ENCODE measurements around the gene EHMT1.

The EHMT1 gene

DNA sequence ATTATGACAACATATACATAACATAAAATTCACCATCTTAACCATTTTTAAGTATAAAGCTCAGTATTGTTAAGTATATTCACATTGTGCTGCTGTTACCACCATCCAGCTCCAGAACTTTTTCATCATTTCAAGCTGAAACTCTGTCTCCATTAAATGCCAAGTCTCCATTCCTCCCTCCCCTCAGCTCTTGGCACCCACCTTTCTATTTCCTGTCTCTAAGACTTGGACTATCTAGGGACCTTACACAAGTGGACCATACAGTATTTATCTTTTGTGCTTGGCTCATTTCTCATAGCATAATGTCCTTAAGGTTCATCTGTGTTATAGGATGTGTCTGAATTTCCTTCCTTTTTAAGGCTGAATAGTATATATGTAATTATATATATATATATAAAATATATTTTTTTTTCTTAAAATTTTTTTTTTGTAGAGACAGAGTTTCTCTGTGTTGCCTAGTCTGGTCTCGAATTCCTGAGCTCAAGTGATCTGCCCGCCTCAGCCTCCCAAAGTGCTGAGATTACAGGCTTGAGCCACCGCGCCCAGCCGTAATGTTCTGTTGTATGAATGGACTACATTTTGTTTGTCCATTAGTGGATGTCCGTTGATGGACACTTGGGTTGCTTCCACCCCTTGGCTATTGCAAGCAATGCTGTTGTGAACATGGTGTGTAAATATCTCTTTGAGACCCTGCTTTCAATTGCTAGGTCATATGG is 72.3 kb downstream of the EHMT1 start:
- Histone ChIP-seq H3K9me3 (ENCODE audit: control insufficient read depth, low read length) (no peaks in the 10 kb centered on the region), H3K4me1 (ENCODE audit: control insufficient read depth, insufficient read depth, low read length, poor library complexity, severe bottlenecking) (peaks cover 4% of the 10 kb centered on the region), H3K27ac (ENCODE audit: insufficient read depth, low read length, poor library complexity, severe bottlenecking) (no peak overlapping the region), H3K27me3 (replicated peaks; ENCODE audit: control insufficient read depth, insufficient read depth, low read length, poor library complexity, severe bottlenecking) (no peaks in the 10 kb centered on the region), H3K4me3 (ENCODE audit: insufficient read depth, low read depth, low read length, poor library complexity, severe bottlenecking) (no peak overlapping the region), H3K36me3 (ENCODE audit: control insufficient read depth, insufficient read depth, low read length) (no peaks in the 10 kb centered on the region)
- no peak for DNase-seq

DNA sequence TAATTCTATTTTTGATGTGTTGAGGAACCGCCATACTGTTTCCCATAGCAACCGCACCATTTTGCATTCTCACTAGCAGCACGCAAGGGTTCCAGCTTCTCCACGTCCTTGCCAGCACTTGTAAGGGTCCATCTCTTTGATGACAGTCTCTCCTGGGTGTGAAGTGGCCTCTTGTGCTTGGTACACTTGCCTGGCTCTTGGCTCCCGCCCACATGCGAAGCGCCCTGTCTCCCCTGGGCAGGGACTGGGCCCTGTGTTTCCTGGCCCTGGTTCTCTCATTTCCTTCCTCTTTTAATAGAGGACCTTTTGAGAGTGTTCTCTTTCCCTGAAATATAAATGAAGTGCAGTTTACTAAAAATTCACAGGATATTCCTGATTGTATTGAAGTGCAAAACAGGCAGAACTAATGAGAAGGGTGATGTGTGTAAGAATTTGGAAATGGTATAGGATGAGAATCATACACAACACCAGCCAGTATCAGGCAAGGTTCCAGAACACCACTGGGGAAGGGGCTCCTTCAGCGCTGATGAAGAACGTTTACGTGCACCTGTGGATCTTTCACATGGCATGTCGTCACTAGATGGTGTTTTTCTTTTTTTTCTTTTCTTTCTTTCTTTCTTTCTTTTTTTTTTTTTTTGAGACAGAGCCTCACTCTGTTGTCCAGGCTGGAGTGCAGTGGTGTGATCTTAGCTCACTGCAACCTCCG is 73.0 kb downstream of the EHMT1 start:
- H3K27me3 ChIP-seq (replicated peaks; ENCODE audit: control insufficient read depth, insufficient read depth, low read length, poor library complexity, severe bottlenecking), result no peaks in the 10 kb centered on the region
- no peaks in the 10 kb centered on the region for H3K9me3 ChIP-seq (ENCODE audit: control insufficient read depth, low read length)
- DNase-seq, result no peak
- H3K36me3 ChIP-seq (ENCODE audit: control insufficient read depth, insufficient read depth, low read length), result no peaks in the 10 kb centered on the region
- no peak overlapping the region for H3K4me3 ChIP-seq (ENCODE audit: insufficient read depth, low read depth, low read length, poor library complexity, severe bottlenecking)
- H3K27ac ChIP-seq (ENCODE audit: insufficient read depth, low read length, poor library complexity, severe bottlenecking), result no peak overlapping the region
- H3K4me1 ChIP-seq (ENCODE audit: control insufficient read depth, insufficient read depth, low read length, poor library complexity, severe bottlenecking), result peaks cover 4% of the 10 kb centered on the region

DNA sequence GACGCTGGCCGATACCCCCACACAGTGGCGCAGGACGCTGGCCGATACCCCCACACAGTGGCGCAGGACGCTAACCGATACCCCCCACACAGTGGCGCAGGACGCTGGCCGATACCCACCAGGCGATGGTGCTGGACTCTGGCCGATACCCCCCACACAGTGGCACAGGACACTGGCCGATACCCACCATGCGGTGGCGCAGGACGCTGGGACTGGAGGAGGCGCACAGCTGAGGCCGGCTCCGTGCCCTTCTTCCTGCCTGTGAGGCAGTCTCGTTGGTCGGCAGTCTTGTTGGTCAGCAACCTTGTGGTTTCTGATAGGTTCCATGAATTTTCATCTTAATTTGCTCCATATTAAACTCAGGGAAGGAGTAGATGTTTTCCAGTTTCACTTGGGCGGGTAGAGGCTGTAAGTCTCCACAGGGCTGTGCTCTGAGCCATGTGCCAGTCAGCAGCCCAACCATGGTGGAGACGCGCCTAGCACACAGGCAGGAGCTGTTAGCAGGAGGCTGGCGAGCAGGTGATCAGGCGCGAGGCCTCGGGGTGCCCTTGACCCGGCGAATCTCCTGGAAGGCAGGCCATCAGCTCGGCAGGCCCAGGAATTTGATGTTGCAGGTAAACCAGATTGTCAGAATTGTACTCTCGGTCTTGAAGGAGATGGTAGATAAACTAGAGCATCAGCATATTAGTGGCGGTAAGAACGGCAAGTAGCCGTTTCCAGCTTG is 75.6 kb downstream of the EHMT1 start:
- Histone ChIP-seq H3K27ac (ENCODE audit: insufficient read depth, low read length, poor library complexity, severe bottlenecking) (no peak overlapping the region), H3K4me3 (ENCODE audit: insufficient read depth, low read depth, low read length, poor library complexity, severe bottlenecking) (no peak overlapping the region), H3K4me1 (ENCODE audit: control insufficient read depth, insufficient read depth, low read length, poor library complexity, severe bottlenecking) (peaks cover 4% of the 10 kb centered on the region), H3K36me3 (ENCODE audit: control insufficient read depth, insufficient read depth, low read length) (no peaks in the 10 kb centered on the region), H3K9me3 (ENCODE audit: control insufficient read depth, low read length) (no peaks in the 10 kb centered on the region), H3K27me3 (replicated peaks; ENCODE audit: control insufficient read depth, insufficient read depth, low read length, poor library complexity, severe bottlenecking) (no peaks in the 10 kb centered on the region)
- no peak for DNase-seq

DNA sequence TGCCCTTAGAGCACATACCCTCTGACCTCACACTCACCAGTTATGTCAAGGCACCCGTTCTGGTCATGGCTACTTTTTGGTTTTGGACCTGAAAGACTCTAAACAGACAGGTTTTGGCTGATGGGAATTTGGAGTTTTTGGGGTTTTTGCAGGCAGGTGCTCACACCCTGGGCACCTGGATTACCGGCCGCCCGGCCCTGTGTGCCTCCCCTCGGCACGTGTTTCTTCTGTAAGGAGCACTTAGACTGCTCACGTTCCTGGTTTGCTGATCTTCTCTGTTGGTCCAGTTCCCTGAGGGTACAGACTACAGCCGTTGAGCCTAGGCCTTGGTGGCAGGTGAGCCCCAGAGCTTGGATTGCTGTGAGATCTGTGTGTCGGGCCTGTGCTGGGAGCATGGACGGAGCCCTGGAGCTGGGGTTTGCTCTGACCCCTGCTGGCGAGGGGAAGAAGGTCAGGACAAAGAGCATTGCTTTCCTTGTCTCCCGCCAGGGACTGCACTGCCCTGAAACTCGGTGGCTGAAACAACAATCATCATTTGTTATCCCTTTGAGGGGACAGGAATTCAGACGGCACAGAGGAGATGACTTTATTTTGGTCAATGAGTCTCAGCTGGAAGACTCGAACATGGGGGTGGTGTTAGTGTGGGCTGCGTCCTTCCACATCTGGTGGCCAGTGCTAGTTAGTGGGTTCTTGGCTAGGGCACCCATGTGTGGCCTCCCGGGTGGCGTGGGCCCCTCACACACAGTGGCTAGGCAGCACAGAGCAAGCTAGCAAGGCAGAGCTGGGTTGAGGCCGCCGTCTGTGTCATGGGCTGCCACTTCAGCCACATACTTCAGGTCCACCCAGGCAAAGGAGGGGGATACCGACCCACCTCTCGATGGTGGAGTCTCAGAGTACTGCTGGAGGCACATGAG is 76.4 kb downstream of the EHMT1 start:
- DNase-seq, result no peak
- Histone ChIP-seq H3K27ac (ENCODE audit: insufficient read depth, low read length, poor library complexity, severe bottlenecking) (no peak overlapping the region), H3K36me3 (ENCODE audit: control insufficient read depth, insufficient read depth, low read length) (no peaks in the 10 kb centered on the region), H3K4me1 (ENCODE audit: control insufficient read depth, insufficient read depth, low read length, poor library complexity, severe bottlenecking) (peaks cover 4% of the 10 kb centered on the region), H3K4me3 (ENCODE audit: insufficient read depth, low read depth, low read length, poor library complexity, severe bottlenecking) (no peak overlapping the region), H3K9me3 (ENCODE audit: control insufficient read depth, low read length) (no peaks in the 10 kb centered on the region), H3K27me3 (replicated peaks; ENCODE audit: control insufficient read depth, insufficient read depth, low read length, poor library complexity, severe bottlenecking) (no peaks in the 10 kb centered on the region)

DNA sequence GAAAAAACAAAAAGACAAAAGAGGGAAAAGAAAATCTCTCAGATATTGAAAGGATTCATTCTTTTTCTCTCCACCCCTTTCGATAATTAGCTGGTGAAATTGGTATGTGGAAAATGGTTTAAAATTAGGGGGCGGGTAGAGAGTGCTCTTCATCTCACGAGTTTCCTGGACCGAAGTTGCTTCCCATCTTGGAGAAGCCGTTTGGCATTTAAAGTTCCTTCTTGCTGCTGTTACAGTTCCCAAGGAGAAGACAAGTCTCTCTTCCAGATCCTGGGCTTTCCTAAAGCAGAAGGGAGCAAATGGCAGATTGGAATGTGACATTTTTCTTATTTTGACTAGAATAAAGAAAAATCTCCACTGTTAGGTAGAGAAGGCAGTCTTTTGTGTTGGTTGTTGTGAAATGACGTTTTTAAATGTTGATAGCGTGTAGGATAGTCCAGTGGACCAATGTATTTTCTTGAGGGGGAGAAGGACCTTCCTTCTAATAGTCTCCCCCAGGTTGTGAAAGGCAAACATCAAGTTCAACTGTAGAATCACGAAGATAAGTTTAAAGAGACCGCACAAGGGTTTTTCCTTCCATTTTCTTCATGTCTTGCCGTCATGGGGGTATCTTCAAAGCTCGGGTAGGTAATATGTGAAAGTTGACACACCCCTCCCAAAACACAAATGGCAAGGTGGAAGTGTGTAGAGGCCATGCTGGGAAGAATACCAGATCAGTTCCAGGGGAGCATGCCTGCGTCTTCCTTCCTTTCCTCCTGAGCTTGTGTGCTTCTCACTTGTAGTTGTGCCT is 77.5 kb downstream of the EHMT1 start:
- no peak for DNase-seq
- no peaks in the 10 kb centered on the region for H3K9me3 ChIP-seq (ENCODE audit: control insufficient read depth, low read length)
- peaks cover 4% of the 10 kb centered on the region for H3K4me1 ChIP-seq (ENCODE audit: control insufficient read depth, insufficient read depth, low read length, poor library complexity, severe bottlenecking)
- no peaks in the 10 kb centered on the region for H3K36me3 ChIP-seq (ENCODE audit: control insufficient read depth, insufficient read depth, low read length)
- H3K27ac ChIP-seq (ENCODE audit: insufficient read depth, low read length, poor library complexity, severe bottlenecking), result no peak overlapping the region
- no peak overlapping the region for H3K4me3 ChIP-seq (ENCODE audit: insufficient read depth, low read depth, low read length, poor library complexity, severe bottlenecking)
- no peaks in the 10 kb centered on the region for H3K27me3 ChIP-seq (replicated peaks; ENCODE audit: control insufficient read depth, insufficient read depth, low read length, poor library complexity, severe bottlenecking)

DNA sequence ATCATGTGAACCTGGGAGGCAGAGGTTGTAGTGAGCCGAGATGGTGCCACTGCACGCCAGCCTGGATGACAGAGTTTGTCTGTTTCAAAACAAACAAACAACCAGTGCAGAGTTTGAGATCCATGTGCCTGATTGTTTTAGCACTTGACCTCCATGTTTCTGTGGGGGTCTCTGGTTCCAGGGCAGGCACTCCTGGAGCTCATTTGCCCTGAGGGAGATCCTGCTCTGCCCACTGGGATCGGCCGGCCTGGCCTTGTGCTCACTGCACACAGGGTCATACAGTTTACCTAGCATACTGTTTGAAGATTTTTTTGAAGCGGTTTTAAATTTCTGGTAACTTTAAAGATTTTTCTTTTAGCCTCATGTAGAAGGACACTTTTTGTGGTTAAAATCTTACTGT is 78.4 kb downstream of the EHMT1 start:
- Histone ChIP-seq H3K4me3 (ENCODE audit: insufficient read depth, low read depth, low read length, poor library complexity, severe bottlenecking) (no peak overlapping the region), H3K4me1 (ENCODE audit: control insufficient read depth, insufficient read depth, low read length, poor library complexity, severe bottlenecking) (peaks cover 4% of the 10 kb centered on the region), H3K9me3 (ENCODE audit: control insufficient read depth, low read length) (no peaks in the 10 kb centered on the region), H3K36me3 (ENCODE audit: control insufficient read depth, insufficient read depth, low read length) (no peaks in the 10 kb centered on the region), H3K27me3 (replicated peaks; ENCODE audit: control insufficient read depth, insufficient read depth, low read length, poor library complexity, severe bottlenecking) (no peaks in the 10 kb centered on the region), H3K27ac (ENCODE audit: insufficient read depth, low read length, poor library complexity, severe bottlenecking) (no peak overlapping the region)
- no peak for DNase-seq

DNA sequence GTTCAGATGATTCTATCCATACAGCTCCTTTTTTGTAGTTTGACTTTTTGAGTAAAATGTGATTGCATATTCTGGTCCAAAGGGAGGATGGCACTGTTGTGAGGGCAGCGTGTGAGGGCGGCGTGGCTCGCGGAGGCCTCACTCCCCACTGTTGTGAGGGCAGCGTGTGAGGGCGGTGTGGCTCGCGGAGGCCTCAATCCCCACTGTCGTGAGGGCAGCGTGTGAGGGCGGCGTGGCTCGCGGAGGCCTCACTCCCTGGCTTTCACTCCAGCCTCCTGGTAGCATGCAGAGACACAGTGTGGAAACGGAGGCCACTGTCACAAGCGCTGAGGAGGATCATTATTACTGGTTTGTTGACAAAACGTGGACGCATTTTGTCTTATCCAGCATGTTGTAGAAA is 79.0 kb downstream of the EHMT1 start:
- peaks cover 4% of the 10 kb centered on the region for H3K4me1 ChIP-seq (ENCODE audit: control insufficient read depth, insufficient read depth, low read length, poor library complexity, severe bottlenecking)

DNA sequence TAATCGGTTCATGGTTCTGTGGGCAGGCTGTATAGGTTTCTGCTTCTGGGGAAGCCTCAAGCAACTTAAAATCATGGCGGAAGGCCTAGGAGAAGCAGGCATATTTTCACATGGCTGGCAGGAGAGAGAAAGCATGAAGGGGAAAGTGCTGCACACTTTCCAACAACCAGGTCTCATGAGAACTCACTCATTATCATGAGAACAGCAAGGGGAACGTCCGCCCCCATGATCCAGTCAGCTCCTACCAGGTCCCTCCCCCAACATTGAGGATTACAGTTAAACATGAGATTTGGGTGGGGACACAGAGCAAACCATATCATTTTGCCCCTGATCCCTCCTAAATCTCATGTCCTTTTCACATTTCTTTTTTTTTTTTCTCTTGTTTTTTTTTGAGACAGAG is 82.1 kb downstream of the EHMT1 start:
- no peak overlapping the region for H3K4me3 ChIP-seq (ENCODE audit: insufficient read depth, low read depth, low read length, poor library complexity, severe bottlenecking)
- no peak for DNase-seq
- no peak overlapping the region for H3K27ac ChIP-seq (ENCODE audit: insufficient read depth, low read length, poor library complexity, severe bottlenecking)

More for the DNA sequence above, 79.0 kb downstream of the EHMT1 start:
- H3K36me3 ChIP-seq (ENCODE audit: control insufficient read depth, insufficient read depth, low read length), result peaks cover 6% of the 10 kb centered on the region
- no peaks in the 10 kb centered on the region for H3K27me3 ChIP-seq (replicated peaks; ENCODE audit: control insufficient read depth, insufficient read depth, low read length, poor library complexity, severe bottlenecking)
- H3K4me3 ChIP-seq (ENCODE audit: insufficient read depth, low read depth, low read length, poor library complexity, severe bottlenecking), result no peak overlapping the region
- no peak for DNase-seq
- H3K27ac ChIP-seq (ENCODE audit: insufficient read depth, low read length, poor library complexity, severe bottlenecking), result no peak overlapping the region
- H3K9me3 ChIP-seq (ENCODE audit: control insufficient read depth, low read length), result no peaks in the 10 kb centered on the region

More for the DNA sequence above, 82.1 kb downstream of the EHMT1 start:
- no peaks in the 10 kb centered on the region for H3K27me3 ChIP-seq (replicated peaks; ENCODE audit: control insufficient read depth, insufficient read depth, low read length, poor library complexity, severe bottlenecking)
- H3K9me3 ChIP-seq (ENCODE audit: control insufficient read depth, low read length), result no peaks in the 10 kb centered on the region
- peaks cover 8% of the 10 kb centered on the region for H3K4me1 ChIP-seq (ENCODE audit: control insufficient read depth, insufficient read depth, low read length, poor library complexity, severe bottlenecking)
- H3K36me3 ChIP-seq (ENCODE audit: control insufficient read depth, insufficient read depth, low read length), result peaks cover 11% of the 10 kb centered on the region

All from effector memory CD4-positive, alpha-beta T cell (primary cell).